HG03103 (cell line): Measurements from ENCODE around the gene RBBP8NL.
"Not testable (repeated sequence)": the region's sequence is repeated elsewhere in the genome, so short reads cannot be mapped to it uniquely, and the experiment has no call there.

ENCODE experiments used
- ATAC-seq: cut with Tn5 transposase; IDR thresholded peaks from one replicate; pipeline ENCODE4 v1.9.1; 2021; ENCODE audit warnings: low read depth; ENCODE audit not compliant: unreplicated experiment

RBBP8NL gene

GRCh38 chr20:62377615-62378178 lies 49.6 kb downstream of the RBBP8NL start:
- ATAC-seq, result no peak

GRCh38 chr20:62377064-62377461 lies 50.3 kb downstream of the RBBP8NL start:
- ATAC-seq, result no peak

- ATAC-seq, result no peak
Observed at GRCh38 chr20:62376112-62377063, 51.0 kb downstream of the RBBP8NL start.

GRCh38 chr20:62374331-62375152 lies 52.8 kb downstream of the RBBP8NL start:
- ATAC-seq, result no peak

- not testable (repeated sequence) for ATAC-seq
Observed at GRCh38 chr20:62373631-62374179, 53.6 kb downstream of the RBBP8NL start.

GRCh38 chr20:62372042-62372993 lies 55.0 kb downstream of the RBBP8NL start:
- ATAC-seq, result no peak

- ATAC-seq, result no peak
Observed at GRCh38 chr20:62371588-62372041, 55.7 kb downstream of the RBBP8NL start.

GRCh38 chr20:62370807-62371587 lies 56.3 kb downstream of the RBBP8NL start:
- no peak for ATAC-seq

- no peak for ATAC-seq
Observed at GRCh38 chr20:62370115-62370806, 57.1 kb downstream of the RBBP8NL start.

GRCh38 chr20:62369815-62370114 lies 57.6 kb downstream of the RBBP8NL start:
- ATAC-seq, result no peak

- ATAC-seq, result no peak
Observed at GRCh38 chr20:62368976-62369814, 58.1 kb downstream of the RBBP8NL start.

GRCh38 chr20:62368392-62368975 lies 58.9 kb downstream of the RBBP8NL start:
- no peak for ATAC-seq

GRCh38 chr20:62367633-62368391 lies 59.5 kb downstream of the RBBP8NL start:
- no peak for ATAC-seq

- no peak for ATAC-seq
Observed at GRCh38 chr20:62367136-62367632, 60.2 kb downstream of the RBBP8NL start, which contains the start of gene LAMA5. LAMA5 (minus strand) TSS chr20:62367312; CDS start chr20:62367245, 67 bp downstream.

- ATAC-seq, result no peak
Observed at GRCh38 chr20:62366370-62367135, 60.8 kb downstream of the RBBP8NL start.
